ENCODE measurements around the gene QRFP. TPM values are rescaled to one million over a fixed set of nuclear protein-coding genes. Genes with fewer than 3 reads are reported as not detected.

The QRFP gene
- total RNA-seq, 2 donors from 2014 or later: not detected

DNA sequence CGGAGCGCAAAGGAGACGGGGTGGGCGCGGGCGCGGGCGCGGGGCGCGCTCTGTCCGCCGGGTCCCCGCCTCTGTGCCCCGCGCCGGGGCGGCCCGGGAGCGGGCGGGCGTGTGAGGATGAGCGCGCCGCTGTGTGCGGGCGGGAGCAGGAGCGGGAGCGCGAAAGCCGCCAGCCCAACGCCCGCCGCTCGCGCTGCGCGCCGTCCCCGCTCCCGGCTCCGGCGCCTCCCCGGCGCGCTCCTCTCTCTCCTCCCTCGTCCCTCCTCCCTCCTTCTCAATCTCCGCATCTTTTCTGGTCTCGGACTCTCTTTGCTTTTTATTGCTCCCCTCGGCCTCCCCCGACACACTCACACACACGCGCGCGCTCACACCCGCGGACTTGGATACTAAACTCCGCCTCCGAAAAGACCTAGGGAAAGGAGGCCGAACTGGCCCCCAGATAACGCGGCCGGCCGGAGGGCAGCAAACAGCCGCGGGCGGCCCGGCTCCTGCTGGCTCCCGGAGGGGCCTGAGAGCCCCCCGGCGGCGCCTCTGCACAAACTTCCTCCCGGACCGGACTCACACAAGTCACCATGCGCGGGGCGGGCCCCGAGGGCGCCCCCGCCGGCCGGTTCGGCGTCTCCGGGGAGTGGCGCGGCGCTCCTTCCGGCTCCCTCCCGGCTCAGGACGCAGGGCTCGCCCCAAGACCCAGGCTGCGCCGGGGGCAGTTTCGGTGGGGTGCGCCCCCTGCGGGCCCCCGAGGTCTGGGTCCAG, 42.2 kb upstream of the QRFP start, which contains the start of gene FIBCD1:
Gene FIBCD1, minus strand, starts transcription at position 596 of the 753 bp plus-strand sequence. CDS start 640 bp downstream, outside the sequence.
- Histone ChIP-seq H3K36me3 (no peaks in the 10 kb centered on the region), H3K27ac (peak within 1 kb of the TSS in 1 of 2 donors; percentile 12), H3K9me3 (no peaks in the 10 kb centered on the region), H3K27me3 (replicated peaks; ENCODE audit: insufficient read depth) (peaks cover 13% of the 10 kb centered on the region), H3K4me3 (peak within 1 kb of the TSS; percentile 71), H3K4me1 (ENCODE audit: control insufficient read depth in 1 of 2, low read depth in 2 of 2) (peaks cover 16 to 40% of the 10 kb centered on the region in 2 donors)
- ATAC-seq (ENCODE audit: insufficient number of reproducible peaks, low FRiP score, low read depth) (no peak), DNase-seq (ENCODE audit: low spot score) (no peak)
- TF ChIP-seq, protein P1, sequence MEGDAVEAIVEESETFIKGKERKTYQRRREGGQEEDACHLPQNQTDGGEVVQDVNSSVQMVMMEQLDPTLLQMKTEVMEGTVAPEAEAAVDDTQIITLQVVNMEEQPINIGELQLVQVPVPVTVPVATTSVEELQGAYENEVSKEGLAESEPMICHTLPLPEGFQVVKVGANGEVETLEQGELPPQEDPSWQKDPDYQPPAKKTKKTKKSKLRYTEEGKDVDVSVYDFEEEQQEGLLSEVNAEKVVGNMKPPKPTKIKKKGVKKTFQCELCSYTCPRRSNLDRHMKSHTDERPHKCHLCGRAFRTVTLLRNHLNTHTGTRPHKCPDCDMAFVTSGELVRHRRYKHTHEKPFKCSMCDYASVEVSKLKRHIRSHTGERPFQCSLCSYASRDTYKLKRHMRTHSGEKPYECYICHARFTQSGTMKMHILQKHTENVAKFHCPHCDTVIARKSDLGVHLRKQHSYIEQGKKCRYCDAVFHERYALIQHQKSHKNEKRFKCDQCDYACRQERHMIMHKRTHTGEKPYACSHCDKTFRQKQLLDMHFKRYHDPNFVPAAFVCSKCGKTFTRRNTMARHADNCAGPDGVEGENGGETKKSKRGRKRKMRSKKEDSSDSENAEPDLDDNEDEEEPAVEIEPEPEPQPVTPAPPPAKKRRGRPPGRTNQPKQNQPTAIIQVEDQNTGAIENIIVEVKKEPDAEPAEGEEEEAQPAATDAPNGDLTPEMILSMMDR (IDR thresholded peaks at IDR 0.05): peak; percentile 23

DNA sequence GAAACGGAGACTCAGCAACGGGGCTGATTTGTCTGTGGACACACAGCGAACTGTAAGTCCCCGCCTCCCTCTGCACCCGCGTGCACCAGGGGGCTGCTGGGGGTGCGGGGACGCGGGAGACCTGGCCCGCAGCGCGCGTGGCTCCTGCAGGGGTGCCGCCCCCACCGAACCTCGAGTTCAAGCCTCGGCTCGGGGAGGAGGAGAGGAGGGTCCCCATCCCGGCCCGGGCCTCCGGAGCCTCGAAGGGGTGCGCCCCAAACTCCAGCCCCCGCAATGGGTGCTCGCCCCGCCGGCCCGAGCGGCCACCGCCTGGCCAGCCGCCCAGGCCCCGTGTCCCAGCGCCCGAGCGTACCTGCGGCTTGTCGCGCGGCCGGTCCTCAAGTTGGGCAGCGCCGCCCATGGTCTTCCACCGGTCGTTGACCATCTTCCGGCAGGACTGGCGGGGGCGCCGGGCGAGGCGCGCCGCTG, 41.6 kb upstream of the QRFP start:
- peaks cover 13% of the 10 kb centered on the region for H3K27me3 ChIP-seq (replicated peaks; ENCODE audit: insufficient read depth)
- DNase-seq (ENCODE audit: low spot score): no peak
- TF ChIP-seq, protein P1 (IDR thresholded peaks at IDR 0.05): no peak
- ATAC-seq (ENCODE audit: insufficient number of reproducible peaks, low FRiP score, low read depth): no peak
- H3K4me1 ChIP-seq (ENCODE audit: control insufficient read depth in 1 of 2, low read depth in 2 of 2): peaks cover 16 to 40% of the 10 kb centered on the region in 2 donors
- H3K36me3 ChIP-seq: no peaks in the 10 kb centered on the region
- H3K27ac ChIP-seq: peak overlapping the region in 1 of 2 donors; percentile 12
- H3K4me3 ChIP-seq: peak overlapping the region; percentile 53
- no peaks in the 10 kb centered on the region for H3K9me3 ChIP-seq

DNA sequence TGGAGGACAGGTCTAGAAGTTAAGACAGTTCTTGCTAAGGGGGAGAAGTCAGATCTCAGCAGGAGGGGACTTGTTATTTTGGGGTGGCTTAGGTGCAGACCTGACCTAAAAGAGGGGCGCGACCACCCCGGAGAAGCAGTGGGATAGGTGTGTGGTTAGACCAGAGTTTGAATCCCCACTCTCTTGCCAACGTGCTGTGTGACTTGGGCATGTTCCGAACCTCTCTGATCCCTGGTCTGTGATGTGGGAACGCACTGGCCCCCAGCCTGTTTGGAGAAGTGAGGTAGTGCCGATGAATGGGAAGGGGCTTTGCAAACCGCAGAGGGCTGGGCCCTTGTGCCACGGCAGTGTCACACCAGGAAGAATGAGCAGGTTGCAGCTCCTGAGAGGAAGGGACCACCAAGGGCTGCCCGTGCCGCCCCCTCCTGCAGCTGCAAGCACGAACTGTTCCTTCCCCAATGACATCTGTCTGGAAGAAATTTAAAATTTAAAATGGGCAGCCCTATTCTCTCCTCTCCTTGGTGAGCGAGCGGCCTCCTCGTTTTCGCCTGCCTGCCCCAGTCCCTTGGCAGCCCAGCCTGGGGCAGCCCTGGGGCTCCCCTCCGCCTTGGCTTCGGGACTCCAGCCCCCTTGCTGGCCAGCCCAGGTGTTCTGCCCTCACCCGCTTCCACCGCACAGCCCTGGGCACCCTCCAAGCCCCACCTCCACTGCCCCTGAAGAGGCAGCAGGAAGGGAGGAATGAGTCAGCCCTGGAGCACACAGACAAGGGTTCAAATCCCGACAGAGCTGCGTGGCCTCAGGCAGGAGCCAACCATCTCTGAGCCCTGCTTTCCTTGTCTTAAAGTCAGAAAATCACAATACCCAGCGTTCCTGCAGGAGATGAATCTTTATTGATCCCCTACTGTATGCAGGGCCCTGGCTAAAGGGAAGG, 40.8 kb upstream of the QRFP start:
- ATAC-seq (ENCODE audit: insufficient number of reproducible peaks, low FRiP score, low read depth): no peak
- Histone ChIP-seq H3K4me1 (ENCODE audit: control insufficient read depth in 1 of 2, low read depth in 2 of 2) (peaks cover 16 to 40% of the 10 kb centered on the region in 2 donors), H3K27ac (peak overlapping the region in 1 of 2 donors; percentile 12), H3K9me3 (no peaks in the 10 kb centered on the region), H3K36me3 (no peaks in the 10 kb centered on the region), H3K27me3 (replicated peaks; ENCODE audit: insufficient read depth) (peaks cover 13% of the 10 kb centered on the region), H3K4me3 (no peak overlapping the region)
- TF ChIP-seq, protein P1 (IDR thresholded peaks at IDR 0.05): no peak
- DNase-seq (ENCODE audit: low spot score): no peak

DNA sequence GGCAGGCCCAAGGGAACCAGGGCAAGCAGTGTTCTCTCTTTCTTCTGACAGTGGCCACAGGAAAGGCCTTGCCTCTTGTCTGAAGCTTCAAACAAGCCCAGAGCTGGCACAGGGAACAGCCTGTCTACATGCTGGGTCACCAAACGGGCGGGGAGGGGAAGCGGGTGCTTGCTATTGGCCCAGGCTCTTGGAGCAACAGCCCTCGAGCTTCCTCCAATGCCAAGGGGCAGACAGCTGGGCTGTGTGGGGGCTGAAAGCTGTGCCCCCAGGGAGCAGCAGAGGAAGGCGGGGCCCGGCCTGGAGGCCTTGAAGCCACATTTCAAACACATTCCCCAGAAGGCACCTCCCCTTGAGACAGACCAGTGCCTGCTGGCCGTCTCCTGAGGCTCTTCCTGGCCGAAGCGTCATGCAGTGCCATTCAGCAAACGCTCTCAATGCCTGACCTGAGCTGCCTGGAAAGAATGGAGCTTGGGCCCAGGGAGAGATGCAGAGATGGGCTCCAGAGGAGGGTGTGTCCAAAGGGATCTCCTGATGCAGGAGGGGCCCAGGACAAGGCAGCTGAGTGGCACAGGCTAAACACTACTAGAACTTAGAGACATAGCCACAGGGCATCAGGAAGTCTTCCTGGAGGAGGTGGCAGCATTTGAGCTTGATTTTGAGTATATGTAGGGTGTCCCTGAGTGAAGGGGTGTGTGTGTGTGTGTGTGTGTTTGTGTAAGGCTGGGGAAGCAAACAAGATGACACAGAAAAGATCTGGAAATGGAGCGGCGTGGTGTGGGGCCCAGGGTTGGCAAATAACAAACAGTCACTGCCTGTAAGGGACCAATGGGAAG, 39.9 kb upstream of the QRFP start:
- no peaks in the 10 kb centered on the region for H3K36me3 ChIP-seq
- TF ChIP-seq, protein P1 (IDR thresholded peaks at IDR 0.05): no peak
- peaks cover 13% of the 10 kb centered on the region for H3K27me3 ChIP-seq (replicated peaks; ENCODE audit: insufficient read depth)
- no peak overlapping the region for H3K27ac ChIP-seq
- no peak for DNase-seq (ENCODE audit: low spot score)
- ATAC-seq (ENCODE audit: insufficient number of reproducible peaks, low FRiP score, low read depth): peak; percentile 10
- no peaks in the 10 kb centered on the region for H3K9me3 ChIP-seq
- H3K4me1 ChIP-seq (ENCODE audit: control insufficient read depth in 1 of 2, low read depth in 2 of 2): peaks cover 16 to 40% of the 10 kb centered on the region in 2 donors
- H3K4me3 ChIP-seq: no peak overlapping the region
